ENCODE results near the gene PTGR2.
"Not testable (repeated sequence)": the region's sequence is repeated elsewhere in the genome, so short reads cannot be mapped to it uniquely, and the experiment has no call there.

PTGR2 gene

GRCh38 chr14:73863209-73863608, 11.6 kb downstream of the PTGR2 start:
- no peak overlapping the region for H3K9ac ChIP-seq (ENCODE audit: low read depth, low read length, poor library complexity)
- no peaks in the 10 kb centered on the region for H3K79me1 ChIP-seq (ENCODE audit: low read depth, low read length)
- WGBS, 2 donors (ENCODE audit: extremely low coverage in 2 of 2, insufficient read length in 2 of 2, insufficient replicate concordance in 1 of 2), result no CpG with 5 or more reads among the region's 2 CpGs
- H3K27me3 ChIP-seq (ENCODE audit: control insufficient read depth in 3 of 3, insufficient read depth in 3 of 3, low read depth in 1 of 3, low read length in 3 of 3), result no peaks in the 10 kb centered on the region
- H2BK5ac ChIP-seq (ENCODE audit: low read length), result no peak overlapping the region
- H3K4ac ChIP-seq (ENCODE audit: low read length), result no peak overlapping the region
- H2BK120ac ChIP-seq (ENCODE audit: low read depth, low read length), result no peak overlapping the region
- H3K18ac ChIP-seq (ENCODE audit: low read length), result no peak overlapping the region
- no peak overlapping the region for H3K4me3 ChIP-seq (ENCODE audit: low read length in 2 of 2)
- no peak overlapping the region for H3K4me2 ChIP-seq (ENCODE audit: insufficient read depth, low read length, poor library complexity, severe bottlenecking)
- H3K14ac ChIP-seq (ENCODE audit: low read length), result no peak overlapping the region
- H2AFZ ChIP-seq (ENCODE audit: low read length), result no peak overlapping the region
- DNase-seq (ENCODE audit: low spot score), result no peak
- H2BK15ac ChIP-seq (ENCODE audit: low read length), result no peak overlapping the region
- H2BK12ac ChIP-seq (ENCODE audit: low read length), result no peak overlapping the region
- H3K9me3 ChIP-seq (replicated peaks in 1 of 2; ENCODE audit: control insufficient read depth in 2 of 2, insufficient read depth in 1 of 2, low read depth in 1 of 2, low read length in 2 of 2), result no peaks in the 10 kb centered on the region
- H4K8ac ChIP-seq (ENCODE audit: low read depth, low read length), result no peak overlapping the region
- H2AK5ac ChIP-seq (ENCODE audit: low read depth, low read length), result no peak overlapping the region
- H3K27ac ChIP-seq (replicated peaks; ENCODE audit: low read length), result no peak overlapping the region
- no peaks in the 10 kb centered on the region for H3K4me1 ChIP-seq (ENCODE audit: control insufficient read depth in 2 of 2, insufficient read depth in 1 of 2, low read depth in 1 of 2, low read length in 2 of 2)
- H3K23ac ChIP-seq (ENCODE audit: low read depth, low read length, poor library complexity), result no peak overlapping the region
- H3K36me3 ChIP-seq (replicated peaks in 1 of 2; ENCODE audit: control insufficient read depth in 2 of 2, insufficient read depth in 2 of 2, low read length in 2 of 2), result peaks cover 7 to 32% of the 10 kb centered on the region in 2 donors
- H4K91ac ChIP-seq (ENCODE audit: low read depth, low read length, poor library complexity), result no peak overlapping the region

- no peak overlapping the region for H3K9ac ChIP-seq (ENCODE audit: low read depth, low read length, poor library complexity)
- H4K91ac ChIP-seq (ENCODE audit: low read depth, low read length, poor library complexity), result no peak overlapping the region
- no peak overlapping the region for H3K14ac ChIP-seq (ENCODE audit: low read length)
Observed at GRCh38 chr14:73865534-73866113, 14.0 kb downstream of the PTGR2 start.

DNA sequence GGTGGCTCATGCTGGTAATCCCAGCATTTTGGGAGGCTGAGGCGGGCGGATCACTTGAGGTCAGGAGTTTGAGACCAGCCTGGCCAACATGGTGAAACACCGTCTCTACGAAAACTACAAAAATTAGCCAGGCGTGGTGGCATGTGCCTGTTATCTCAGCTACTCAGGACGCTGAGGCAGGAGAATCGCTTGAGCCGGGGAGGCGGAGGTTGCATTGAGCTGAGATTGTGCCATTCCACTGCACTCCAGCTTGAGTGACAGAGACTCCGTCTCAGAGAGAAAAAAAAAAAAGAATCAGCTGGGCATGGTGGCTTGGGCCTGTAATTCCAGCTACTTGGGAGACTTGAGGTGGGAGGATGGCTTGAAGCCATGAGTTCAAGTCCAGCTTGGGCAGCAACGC, 18.1 kb downstream of the PTGR2 start:
- not testable (repeated sequence) for H2BK15ac ChIP-seq (ENCODE audit: low read length); H3K36me3 ChIP-seq (replicated peaks in 1 of 2; ENCODE audit: control insufficient read depth in 2 of 2, insufficient read depth in 2 of 2, low read length in 2 of 2); H3K4ac ChIP-seq (ENCODE audit: low read length); H2BK120ac ChIP-seq (ENCODE audit: low read depth, low read length); H4K8ac ChIP-seq (ENCODE audit: low read depth, low read length); H3K27ac ChIP-seq (replicated peaks; ENCODE audit: low read length); H4K91ac ChIP-seq (ENCODE audit: low read depth, low read length, poor library complexity); H2AFZ ChIP-seq (ENCODE audit: low read length); H3K14ac ChIP-seq (ENCODE audit: low read length); H3K4me3 ChIP-seq (ENCODE audit: low read length in 2 of 2); DNase-seq (ENCODE audit: low spot score); H2BK12ac ChIP-seq (ENCODE audit: low read length); H3K4me1 ChIP-seq (ENCODE audit: control insufficient read depth in 2 of 2, insufficient read depth in 1 of 2, low read depth in 1 of 2, low read length in 2 of 2); H3K18ac ChIP-seq (ENCODE audit: low read length); H3K79me1 ChIP-seq (ENCODE audit: low read depth, low read length); H3K9me3 ChIP-seq (replicated peaks in 1 of 2; ENCODE audit: control insufficient read depth in 2 of 2, insufficient read depth in 1 of 2, low read depth in 1 of 2, low read length in 2 of 2); H3K23ac ChIP-seq (ENCODE audit: low read depth, low read length, poor library complexity); H3K9ac ChIP-seq (ENCODE audit: low read depth, low read length, poor library complexity); H2BK5ac ChIP-seq (ENCODE audit: low read length); H2AK5ac ChIP-seq (ENCODE audit: low read depth, low read length); H3K4me2 ChIP-seq (ENCODE audit: insufficient read depth, low read length, poor library complexity, severe bottlenecking); H3K27me3 ChIP-seq (ENCODE audit: control insufficient read depth in 3 of 3, insufficient read depth in 3 of 3, low read depth in 1 of 3, low read length in 3 of 3)
- WGBS, 2 donors (ENCODE audit: extremely low coverage in 2 of 2, insufficient read length in 2 of 2, insufficient replicate concordance in 1 of 2), result no CpG with 5 or more reads among the region's 11 CpGs

More at GRCh38 chr14:73865534-73866113, 14.0 kb downstream of the PTGR2 start:
- Histone ChIP-seq H3K27ac (replicated peaks; ENCODE audit: low read length) (no peak overlapping the region), H3K27me3 (ENCODE audit: control insufficient read depth in 3 of 3, insufficient read depth in 3 of 3, low read depth in 1 of 3, low read length in 3 of 3) (no peaks in the 10 kb centered on the region), H2BK120ac (ENCODE audit: low read depth, low read length) (no peak overlapping the region), H3K79me1 (ENCODE audit: low read depth, low read length) (no peaks in the 10 kb centered on the region), H3K4me1 (ENCODE audit: control insufficient read depth in 2 of 2, insufficient read depth in 1 of 2, low read depth in 1 of 2, low read length in 2 of 2) (no peaks in the 10 kb centered on the region), H2BK15ac (ENCODE audit: low read length) (no peak overlapping the region), H3K9me3 (replicated peaks in 1 of 2; ENCODE audit: control insufficient read depth in 2 of 2, insufficient read depth in 1 of 2, low read depth in 1 of 2, low read length in 2 of 2) (no peaks in the 10 kb centered on the region), H4K8ac (ENCODE audit: low read depth, low read length) (no peak overlapping the region), H2AFZ (ENCODE audit: low read length) (no peak overlapping the region), H3K4ac (ENCODE audit: low read length) (no peak overlapping the region), H3K4me3 (ENCODE audit: low read length in 2 of 2) (no peak overlapping the region), H3K23ac (ENCODE audit: low read depth, low read length, poor library complexity) (no peak overlapping the region), H3K4me2 (ENCODE audit: insufficient read depth, low read length, poor library complexity, severe bottlenecking) (no peak overlapping the region), H3K18ac (ENCODE audit: low read length) (no peak overlapping the region), H2AK5ac (ENCODE audit: low read depth, low read length) (no peak overlapping the region), H2BK12ac (ENCODE audit: low read length) (no peak overlapping the region), H2BK5ac (ENCODE audit: low read length) (no peak overlapping the region), H3K36me3 (replicated peaks in 1 of 2; ENCODE audit: control insufficient read depth in 2 of 2, insufficient read depth in 2 of 2, low read length in 2 of 2) (peaks cover 9 to 32% of the 10 kb centered on the region in 2 donors)
- no CpG with 5 or more reads among the region's 8 CpGs for WGBS, 2 donors (ENCODE audit: extremely low coverage in 2 of 2, insufficient read length in 2 of 2, insufficient replicate concordance in 1 of 2)
- no peak for DNase-seq (ENCODE audit: low spot score)

GRCh38 chr14:73870525-73871235, 19.0 kb downstream of the PTGR2 start:
- Histone ChIP-seq H2BK5ac (ENCODE audit: low read length) (no peak overlapping the region), H3K4me3 (ENCODE audit: low read length in 2 of 2) (no peak overlapping the region), H2AK5ac (ENCODE audit: low read depth, low read length) (no peak overlapping the region), H4K91ac (ENCODE audit: low read depth, low read length, poor library complexity) (no peak overlapping the region), H2BK120ac (ENCODE audit: low read depth, low read length) (no peak overlapping the region), H4K8ac (ENCODE audit: low read depth, low read length) (no peak overlapping the region), H3K27me3 (ENCODE audit: control insufficient read depth in 3 of 3, insufficient read depth in 3 of 3, low read depth in 1 of 3, low read length in 3 of 3) (no peaks in the 10 kb centered on the region), H3K4me2 (ENCODE audit: insufficient read depth, low read length, poor library complexity, severe bottlenecking) (no peak overlapping the region), H2AFZ (ENCODE audit: low read length) (no peak overlapping the region), H3K9ac (ENCODE audit: low read depth, low read length, poor library complexity) (no peak overlapping the region), H3K23ac (ENCODE audit: low read depth, low read length, poor library complexity) (no peak overlapping the region), H2BK12ac (ENCODE audit: low read length) (no peak overlapping the region), H3K18ac (ENCODE audit: low read length) (no peak overlapping the region), H3K4me1 (ENCODE audit: control insufficient read depth in 2 of 2, insufficient read depth in 1 of 2, low read depth in 1 of 2, low read length in 2 of 2) (no peaks in the 10 kb centered on the region), H3K27ac (replicated peaks; ENCODE audit: low read length) (no peak overlapping the region), H3K14ac (ENCODE audit: low read length) (no peak overlapping the region), H3K4ac (ENCODE audit: low read length) (no peak overlapping the region), H2BK15ac (ENCODE audit: low read length) (no peak overlapping the region), H3K79me1 (ENCODE audit: low read depth, low read length) (no peaks in the 10 kb centered on the region), H3K36me3 (replicated peaks in 1 of 2; ENCODE audit: control insufficient read depth in 2 of 2, insufficient read depth in 2 of 2, low read length in 2 of 2) (peaks cover 4 to 5% of the 10 kb centered on the region in 2 donors), H3K9me3 (replicated peaks in 1 of 2; ENCODE audit: control insufficient read depth in 2 of 2, insufficient read depth in 1 of 2, low read depth in 1 of 2, low read length in 2 of 2) (no peaks in the 10 kb centered on the region)
- DNase-seq (ENCODE audit: low spot score), result no peak
- no CpG with 5 or more reads among the region's 2 CpGs for WGBS, 2 donors (ENCODE audit: extremely low coverage in 2 of 2, insufficient read length in 2 of 2, insufficient replicate concordance in 1 of 2)

Data from neuronal stem cell (in vitro differentiated cells).